GM12878 (cell line): ENCODE data around the gene ARHGAP12. TPM values are rescaled to one million over a fixed set of nuclear protein-coding genes. Genes with fewer than 3 reads are reported as not detected.
A peak's percentile ranks its signal among the peaks of the same experiment; 100 is the strongest.

Source experiments
- ATAC-seq: fragments of 200-7000 bp; cut with Tn5 transposase; 3 replicates; pipeline ENCODE4 v1.9.1; 2020; ENCODE audit warnings: mild to moderate bottlenecking, moderate library complexity
- BruUV-seq: library from RNA; stranded (reverse); fragments of 400-500 nt; replicated peaks from 2 replicates; lab custom pipeline; 2021; lab: Mats Ljungman, UMichigan
- CTCF ChIA-PET: fragments of 300-600 bp; sonication (Branson Sonifier 250); formaldehyde crosslinking; extraction: SDS; loops from one replicate; lab custom pipeline; 2021; ENCODE audit warnings: inconsistent platforms; lab: Yijun Ruan, JAX
- POLR2A ChIA-PET: fragments of 350-600 bp; formaldehyde crosslinking; extraction: SDS; loops from one replicate; lab custom pipeline; 2021; ENCODE audit warnings: inconsistent platforms; lab: Charles Lee
- RAD21 ChIA-PET: fragments of 300-600 bp; sonication (Branson Sonifier 250); formaldehyde crosslinking; loops from one replicate; lab custom pipeline; 2023; ENCODE audit warnings: antibody characterized with exemption; ENCODE audit not compliant: unreplicated experiment; lab: Charles Lee
- SMC1A ChIA-PET: fragments of 300-600 bp; sonication (Branson Sonifier 250); formaldehyde crosslinking; loops from one replicate; lab custom pipeline; 2023; ENCODE audit not compliant: unreplicated experiment, uncharacterized antibody; lab: Charles Lee
- DNase-seq: peaks from one replicate; pipeline ENCODE4 v3.0.0-alpha.2; 2011; ENCODE audit warnings: low read depth, low spot score
- FAIRE-seq: peaks from 3 replicates; lab custom pipeline; 2011; peaks lifted over from hg19 to GRCh38; lab: Jason Lieb, UNC
- H2AFZ ChIP-seq: 2 replicates; pipeline ENCODE4 v1.6.0; 2011; ENCODE audit warnings: low read depth, low read length, control low read depth; ENCODE audit not compliant: control insufficient read depth
- H3K27ac ChIP-seq: 2 replicates; pipeline ENCODE4 v1.5.1; 2011; ENCODE audit warnings: control low read depth; ENCODE audit not compliant: control insufficient read depth, insufficient read depth
- H3K27me3 ChIP-seq, 2 experiments: replicated peaks in 1 of 2; 2 replicates each; pipeline versions ENCODE4 v1.6.0 to v1.6.1; 2011; ENCODE audit warnings: low read length in 1 of 2; ENCODE audit not compliant: control insufficient read depth in 2 of 2, insufficient read depth in 2 of 2
- H3K36me3 ChIP-seq, 2 experiments: 2 replicates each; pipeline ENCODE4 v1.5.1; 2011; ENCODE audit warnings: low read length in 1 of 2; ENCODE audit not compliant: control insufficient read depth in 2 of 2, insufficient read depth in 2 of 2
- H3K4me1 ChIP-seq: 2 replicates; pipeline ENCODE4 v1.6.1; 2011; ENCODE audit warnings: mild to moderate bottlenecking, low read length, moderate library complexity, mixed read lengths; ENCODE audit not compliant: control insufficient read depth, insufficient read depth
- H3K4me2 ChIP-seq: 2 replicates; pipeline ENCODE4 v1.6.0; 2011; ENCODE audit warnings: control low read depth; ENCODE audit not compliant: control insufficient read depth, insufficient read depth
- H3K4me3 ChIP-seq: fragments of 200-600 bp; sonication (generic); 2 replicates; pipeline ENCODE4 v1.5.1; 2016
- H3K79me2 ChIP-seq: 2 replicates; pipeline ENCODE4 v1.6.0; 2011; ENCODE audit warnings: low read length; ENCODE audit not compliant: control insufficient read depth, insufficient read depth
- H3K9ac ChIP-seq: 2 replicates; pipeline ENCODE4 v1.8.0; 2011; ENCODE audit warnings: low read length, control low read depth, mixed read lengths; ENCODE audit not compliant: control insufficient read depth, insufficient read depth
- H3K9me3 ChIP-seq: replicated peaks from 3 replicates; pipeline ENCODE4 v1.5.1; 2011; ENCODE audit warnings: mild to moderate bottlenecking, low read length; ENCODE audit not compliant: control insufficient read depth, insufficient read depth
- H4K20me1 ChIP-seq: 2 replicates; pipeline ENCODE4 v1.6.0; 2011; ENCODE audit not compliant: control insufficient read depth, insufficient read depth
- CEBPZ ChIP-seq: fragments of 150-350 bp; IDR thresholded peaks from 2 replicates; pipeline ENCODE4 v1.6.1; 2016; ENCODE audit warnings: low read depth, low read length
- EP300 ChIP-seq, 2 experiments: fragments of 150-350 bp in 1 of 2; IDR thresholded peaks; 2 replicates each; pipeline ENCODE4 v1.6.1; 2011 to 2012; ENCODE audit warnings: low read depth in 2 of 2, low read length in 2 of 2, borderline replicate concordance in 1 of 2, improper control_type of control experiment in 1 of 2, inconsistent platforms in 1 of 2; ENCODE audit not compliant: control insufficient read depth in 1 of 2
- ETV6 ChIP-seq, 2 experiments: fragments of 450-650 bp in 1 of 2; IDR thresholded peaks in 1 of 2; conservative IDR thresholded peaks in 1 of 2; 2 replicates each; pipeline ENCODE4 v1.6.1; 2014; ENCODE audit warnings: antibody characterized with exemption in 1 of 2, borderline replicate concordance in 1 of 2, low read depth in 1 of 2, mild to moderate bottlenecking in 1 of 2, moderate library complexity in 1 of 2
- FOS ChIP-seq: IDR thresholded peaks from 3 replicates; pipeline ENCODE4 v1.6.1; 2011; ENCODE audit warnings: borderline replicate concordance; ENCODE audit not compliant: insufficient read length; ENCODE audit errors: extremely low read depth
- HCFC1 ChIP-seq: fragments of 150-350 bp; IDR thresholded peaks from 2 replicates; pipeline ENCODE4 v1.6.1; 2014; ENCODE audit warnings: low read length
- IRF4 ChIP-seq: IDR thresholded peaks from 2 replicates; pipeline ENCODE4 v1.6.1; 2011; ENCODE audit warnings: low read depth, low read length
- NBN ChIP-seq: fragments of 450-650 bp; IDR thresholded peaks from 2 replicates; pipeline ENCODE4 v1.6.1; 2016
- NRF1 ChIP-seq: conservative IDR thresholded peaks from 2 replicates; pipeline ENCODE4 v1.6.1; 2011; ENCODE audit warnings: mild to moderate bottlenecking, low read depth, low read length, improper control_type of control experiment
- PML ChIP-seq: IDR thresholded peaks from 2 replicates; pipeline ENCODE4 v1.6.1; 2012; ENCODE audit warnings: low read length, inconsistent platforms
- POU2F2 ChIP-seq: IDR thresholded peaks from 3 replicates; pipeline ENCODE4 v1.6.1; 2011; ENCODE audit warnings: low read depth, mild to moderate bottlenecking, low read length, borderline replicate concordance
- SPI1 ChIP-seq: IDR thresholded peaks from 2 replicates; pipeline ENCODE4 v1.6.1; 2011; ENCODE audit warnings: low read depth, mild to moderate bottlenecking, low read length, moderate library complexity, borderline replicate concordance; ENCODE audit not compliant: insufficient read depth
- ZBED1 ChIP-seq: IDR thresholded peaks from 2 replicates; pipeline ENCODE4 v1.6.1; 2016; ENCODE audit warnings: borderline replicate concordance
- WGBS: methylation state at CpG from one replicate; pipeline ENCODE4 v1.1.6; 2016; ENCODE audit warnings: low lambda C conversion rate; ENCODE audit not compliant: insufficient replicate concordance, insufficient coverage; ENCODE audit errors: missing lambda C conversion rate; 5-methylcytosine and 5-hydroxymethylcytosine counted together
- in situ Hi-C: fragments of 300-500 bp; cut with MboI; formaldehyde crosslinking; loops from 9 replicates; pipeline ENCODE4 v1.14.3; 2018; ENCODE audit warnings: mixed read lengths
- intact Hi-C: fragments of 100-400 bp; cut with micrococcal nuclease; formaldehyde crosslinking; loops from one replicate; pipeline ENCODE4 v1.14.2; 2022; ENCODE audit not compliant: unreplicated experiment
- polyA plus RNA-seq, 11 experiments: library from polyadenylated mRNA; depleted of rRNA in 4 of 11; unstranded in 6 of 11; stranded (reverse) in 5 of 11; fragments of >200 nt; fragmentation: Nextera tagmentation in 4 of 11; fragmentation: Illumina TruSeq in 1 of 11; extraction: Ambion mirVana in 4 of 11; extraction: Trizol in 1 of 11; gene quantifications; 1 replicate in 1 of 11; 2 replicates in 10 of 11; pipeline versions ENCODE4 v1.2.1 to v1.2.3, GENCODE V29; 2011 to 2016; ENCODE audit warnings: inconsistent platforms in 2 of 11, missing spikeins in 2 of 11, low read depth in 1 of 11
- total RNA-seq, 4 experiments: library from RNA; depleted of rRNA in 3 of 4; stranded (reverse); fragments of >200 nt in 3 of 4; fragmentation: Illumina TruSeq in 1 of 4; extraction: Trizol in 1 of 4; gene quantifications; 2 replicates each; pipeline versions ENCODE4 v1.2.1 to v1.2.3, GENCODE V29; 2013 to 2021
- TF ChIP-seq, protein P1 (sequence below): fragments of 450-650 bp; IDR thresholded peaks from 2 replicates; pipeline ENCODE4 v1.6.1; 2016; ENCODE audit warnings: mild to moderate bottlenecking, moderate library complexity, borderline replicate concordance
- TF ChIP-seq, protein P2 (sequence below): fragments of 450-650 bp; conservative IDR thresholded peaks from 2 replicates; pipeline ENCODE4 v1.6.1; 2017; ENCODE audit warnings: mild to moderate bottlenecking, moderate library complexity

The ARHGAP12 gene
- total and polyA plus RNA-seq, 10 of the 15 experiments (the other 5 are each of a cell fraction or from before 2014, with no cell fraction given), result 5.4 to 15.6 (median 8.5) TPM

- no peak overlapping the region for H2AFZ ChIP-seq
- intact Hi-C loops, result loop anchor here (2.0 kb wide), 1 partner anchor 52 kb away; no protein-coding TSS in a partner anchor
- ATAC-seq (no peak), FAIRE-seq (no peak), DNase-seq (no peak)
- no peak overlapping the region for H3K9ac ChIP-seq
- no peak overlapping the region for H3K27ac ChIP-seq
- CTCF ChIA-PET, result interaction anchor here (1.0 to 1.7 kb wide), 3 partner anchors 8 to 976 kb away, joined by 3 to 6 read pairs (median 5); no protein-coding TSS in a partner anchor
- H4K20me1 ChIP-seq, result no peaks in the 10 kb centered on the region
- H3K9me3 ChIP-seq, result no peaks in the 10 kb centered on the region; the same call in 2 of the 3 replicates
- no TSS peak for BruUV-seq
- SMC1A ChIA-PET, result interaction anchor here (0.8 to 2.1 kb wide), 2 partner anchors 9 to 11 kb away, joined by 3 to 5 read pairs; no protein-coding TSS in a partner anchor
- WGBS, result 95% methylated on average over 3 of the region's 3 CpGs
- POLR2A ChIA-PET, result interaction anchor here (0.7 kb wide), 1 partner anchor 18 kb away, joined by 5 read pairs; no protein-coding TSS in a partner anchor
- H3K27me3 ChIP-seq, result no peaks in the 10 kb centered on the region
- in situ Hi-C loops, result no loop called here
- H3K79me2 ChIP-seq, result no peaks in the 10 kb centered on the region
- H3K4me3 ChIP-seq, result no peak overlapping the region
- H3K4me1 ChIP-seq, result peaks cover 2% of the 10 kb centered on the region; the same call in 1 of the 2 replicates
- RAD21 ChIA-PET, result interaction anchor here (0.6 kb wide), 1 partner anchor 1009 kb away, joined by 3 read pairs; no protein-coding TSS in a partner anchor
- TF ChIP-seq EP300 (IDR thresholded peaks at IDR 0.05; ENCODE audit: borderline replicate concordance in 1 of 2, control insufficient read depth in 1 of 2, low read depth in 2 of 2, low read length in 2 of 2) (no peak), PML (no peak), NRF1 (no peak), NBN (no peak), SPI1 (no peak), POU2F2 (no peak), ETV6 (conservative IDR thresholded peaks at IDR 0.05 in 1 of 2, IDR thresholded peaks at IDR 0.05 in 1 of 2; ENCODE audit: borderline replicate concordance in 1 of 2, low read depth in 1 of 2) (no peak), ZBED1 (no peak), CEBPZ (no peak), FOS (no peak), IRF4 (no peak), HCFC1 (no peak)
- TF ChIP-seq, protein P1, sequence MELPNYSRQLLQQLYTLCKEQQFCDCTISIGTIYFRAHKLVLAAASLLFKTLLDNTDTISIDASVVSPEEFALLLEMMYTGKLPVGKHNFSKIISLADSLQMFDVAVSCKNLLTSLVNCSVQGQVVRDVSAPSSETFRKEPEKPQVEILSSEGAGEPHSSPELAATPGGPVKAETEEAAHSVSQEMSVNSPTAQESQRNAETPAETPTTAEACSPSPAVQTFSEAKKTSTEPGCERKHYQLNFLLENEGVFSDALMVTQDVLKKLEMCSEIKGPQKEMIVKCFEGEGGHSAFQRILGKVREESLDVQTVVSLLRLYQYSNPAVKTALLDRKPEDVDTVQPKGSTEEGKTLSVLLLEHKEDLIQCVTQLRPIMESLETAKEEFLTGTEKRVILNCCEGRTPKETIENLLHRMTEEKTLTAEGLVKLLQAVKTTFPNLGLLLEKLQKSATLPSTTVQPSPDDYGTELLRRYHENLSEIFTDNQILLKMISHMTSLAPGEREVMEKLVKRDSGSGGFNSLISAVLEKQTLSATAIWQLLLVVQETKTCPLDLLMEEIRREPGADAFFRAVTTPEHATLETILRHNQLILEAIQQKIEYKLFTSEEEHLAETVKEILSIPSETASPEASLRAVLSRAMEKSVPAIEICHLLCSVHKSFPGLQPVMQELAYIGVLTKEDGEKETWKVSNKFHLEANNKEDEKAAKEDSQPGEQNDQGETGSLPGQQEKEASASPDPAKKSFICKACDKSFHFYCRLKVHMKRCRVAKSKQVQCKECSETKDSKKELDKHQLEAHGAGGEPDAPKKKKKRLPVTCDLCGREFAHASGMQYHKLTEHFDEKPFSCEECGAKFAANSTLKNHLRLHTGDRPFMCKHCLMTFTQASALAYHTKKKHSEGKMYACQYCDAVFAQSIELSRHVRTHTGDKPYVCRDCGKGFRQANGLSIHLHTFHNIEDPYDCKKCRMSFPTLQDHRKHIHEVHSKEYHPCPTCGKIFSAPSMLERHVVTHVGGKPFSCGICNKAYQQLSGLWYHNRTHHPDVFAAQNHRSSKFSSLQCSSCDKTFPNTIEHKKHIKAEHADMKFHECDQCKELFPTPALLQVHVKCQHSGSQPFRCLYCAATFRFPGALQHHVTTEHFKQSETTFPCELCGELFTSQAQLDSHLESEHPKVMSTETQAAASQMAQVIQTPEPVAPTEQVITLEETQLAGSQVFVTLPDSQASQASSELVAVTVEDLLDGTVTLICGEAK, result no peak
- TF ChIP-seq, protein P2, sequence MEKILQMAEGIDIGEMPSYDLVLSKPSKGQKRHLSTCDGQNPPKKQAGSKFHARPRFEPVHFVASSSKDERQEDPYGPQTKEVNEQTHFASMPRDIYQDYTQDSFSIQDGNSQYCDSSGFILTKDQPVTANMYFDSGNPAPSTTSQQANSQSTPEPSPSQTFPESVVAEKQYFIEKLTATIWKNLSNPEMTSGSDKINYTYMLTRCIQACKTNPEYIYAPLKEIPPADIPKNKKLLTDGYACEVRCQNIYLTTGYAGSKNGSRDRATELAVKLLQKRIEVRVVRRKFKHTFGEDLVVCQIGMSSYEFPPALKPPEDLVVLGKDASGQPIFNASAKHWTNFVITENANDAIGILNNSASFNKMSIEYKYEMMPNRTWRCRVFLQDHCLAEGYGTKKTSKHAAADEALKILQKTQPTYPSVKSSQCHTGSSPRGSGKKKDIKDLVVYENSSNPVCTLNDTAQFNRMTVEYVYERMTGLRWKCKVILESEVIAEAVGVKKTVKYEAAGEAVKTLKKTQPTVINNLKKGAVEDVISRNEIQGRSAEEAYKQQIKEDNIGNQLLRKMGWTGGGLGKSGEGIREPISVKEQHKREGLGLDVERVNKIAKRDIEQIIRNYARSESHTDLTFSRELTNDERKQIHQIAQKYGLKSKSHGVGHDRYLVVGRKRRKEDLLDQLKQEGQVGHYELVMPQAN, result no peak
- H3K4me2 ChIP-seq, result peak overlapping the region; percentile 26
- H3K36me3 ChIP-seq, result no peaks in the 10 kb centered on the region
Observed at GRCh38 chr10:31761156-31761555, 167.5 kb downstream of the ARHGAP12 start.
